NT2/D1 (cell line): Measurements from ENCODE around the gene VTCN1.

ENCODE experiments used
- DNase-seq: peaks from one replicate; pipeline ENCODE4 v3.0.0-alpha.2; 2011; ENCODE audit warnings: low read depth, low spot score
- H3K27me3 ChIP-seq: 2 replicates; pipeline ENCODE4 v1.6.0; 2011; ENCODE audit warnings: mild to moderate bottlenecking; ENCODE audit not compliant: insufficient read length, insufficient read depth
- H3K36me3 ChIP-seq: 2 replicates; pipeline ENCODE4 v1.6.1; 2011; ENCODE audit warnings: mild to moderate bottlenecking, low read length, mixed read lengths; ENCODE audit not compliant: insufficient read depth, insufficient read length
- H3K4me1 ChIP-seq: 2 replicates; pipeline ENCODE4 v1.5.1; 2011; ENCODE audit not compliant: insufficient read depth, insufficient read length
- H3K4me3 ChIP-seq: 2 replicates; pipeline ENCODE4 v1.5.1; 2011; ENCODE audit warnings: low read depth; ENCODE audit not compliant: insufficient read length
- H3K9ac ChIP-seq: 2 replicates; pipeline ENCODE4 v1.6.0; 2011; ENCODE audit warnings: low read depth; ENCODE audit not compliant: insufficient read length
- H3K9me3 ChIP-seq: 2 replicates; pipeline ENCODE4 v1.5.1; 2011; ENCODE audit warnings: mild to moderate bottlenecking, low read length; ENCODE audit not compliant: insufficient read depth
- SUZ12 ChIP-seq: IDR thresholded peaks from 2 replicates; pipeline ENCODE4 v1.6.1; 2011; ENCODE audit not compliant: insufficient read length, insufficient read depth; ENCODE audit errors: extremely low read depth
- YY1 ChIP-seq: IDR thresholded peaks from 2 replicates; pipeline ENCODE4 v1.6.1; 2011; ENCODE audit not compliant: insufficient read length, insufficient read depth
- ZNF274 ChIP-seq: IDR thresholded peaks from 2 replicates; pipeline ENCODE4 v1.6.1; 2011; ENCODE audit warnings: mild to moderate bottlenecking, low read depth, low read length

The VTCN1 gene

DNA sequence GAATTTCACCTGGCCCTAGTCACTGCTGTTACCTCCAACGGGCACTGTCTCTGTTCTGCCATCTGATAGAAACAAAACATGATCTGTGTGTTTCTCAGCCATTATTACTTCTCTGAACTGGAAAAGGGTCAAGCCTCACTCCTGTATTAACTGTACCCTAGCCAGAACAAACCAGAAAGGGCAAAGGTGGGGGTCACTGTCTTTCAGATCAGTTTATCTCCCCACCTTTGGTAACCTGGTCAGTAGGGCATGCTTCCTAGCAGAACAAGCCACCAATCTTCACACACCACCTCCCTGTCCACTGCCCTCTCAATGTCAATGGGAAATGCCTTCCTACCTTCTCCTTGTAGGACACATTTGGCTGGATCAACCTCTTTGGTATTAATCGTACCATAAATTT lies 93.0 kb downstream of the VTCN1 start:
- H3K4me3 ChIP-seq: no peak overlapping the region

DNA sequence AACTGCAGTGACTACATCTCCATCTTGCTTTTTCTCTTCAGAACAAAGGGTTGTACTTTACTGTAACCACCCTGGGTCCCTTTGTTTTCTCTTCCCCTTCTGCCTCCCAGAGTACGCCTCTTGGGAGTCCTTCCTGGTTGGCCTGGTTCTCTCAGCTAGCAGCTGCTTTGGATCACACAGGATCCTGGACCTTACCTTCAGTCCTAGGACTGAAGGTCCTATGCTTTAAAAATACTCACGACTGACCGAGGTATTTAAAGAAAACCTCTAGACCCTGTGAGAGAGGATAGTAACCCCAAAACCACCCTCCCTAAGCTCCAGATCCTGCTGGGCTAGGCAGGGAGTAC lies 94.0 kb downstream of the VTCN1 start:
- Histone ChIP-seq H3K27me3 (no peaks in the 10 kb centered on the region), H3K9ac (no peak overlapping the region), H3K9me3 (no peaks in the 10 kb centered on the region), H3K4me3 (no peak overlapping the region), H3K4me1 (peaks cover 5% of the 10 kb centered on the region), H3K36me3 (peaks cover 69% of the 10 kb centered on the region)
- no peak for DNase-seq
- no peak for TF ChIP-seq SUZ12
- no peak for TF ChIP-seq YY1
- no peak for TF ChIP-seq ZNF274

More for the DNA sequence above, 93.0 kb downstream of the VTCN1 start:
- Histone ChIP-seq H3K36me3 (peaks cover 60% of the 10 kb centered on the region), H3K9ac (no peak overlapping the region), H3K27me3 (peaks cover 4% of the 10 kb centered on the region), H3K4me1 (peaks cover 5% of the 10 kb centered on the region), H3K9me3 (no peaks in the 10 kb centered on the region)
- no peak for DNase-seq
- no peak for TF ChIP-seq YY1
- TF ChIP-seq ZNF274: no peak
- TF ChIP-seq SUZ12: no peak

DNA sequence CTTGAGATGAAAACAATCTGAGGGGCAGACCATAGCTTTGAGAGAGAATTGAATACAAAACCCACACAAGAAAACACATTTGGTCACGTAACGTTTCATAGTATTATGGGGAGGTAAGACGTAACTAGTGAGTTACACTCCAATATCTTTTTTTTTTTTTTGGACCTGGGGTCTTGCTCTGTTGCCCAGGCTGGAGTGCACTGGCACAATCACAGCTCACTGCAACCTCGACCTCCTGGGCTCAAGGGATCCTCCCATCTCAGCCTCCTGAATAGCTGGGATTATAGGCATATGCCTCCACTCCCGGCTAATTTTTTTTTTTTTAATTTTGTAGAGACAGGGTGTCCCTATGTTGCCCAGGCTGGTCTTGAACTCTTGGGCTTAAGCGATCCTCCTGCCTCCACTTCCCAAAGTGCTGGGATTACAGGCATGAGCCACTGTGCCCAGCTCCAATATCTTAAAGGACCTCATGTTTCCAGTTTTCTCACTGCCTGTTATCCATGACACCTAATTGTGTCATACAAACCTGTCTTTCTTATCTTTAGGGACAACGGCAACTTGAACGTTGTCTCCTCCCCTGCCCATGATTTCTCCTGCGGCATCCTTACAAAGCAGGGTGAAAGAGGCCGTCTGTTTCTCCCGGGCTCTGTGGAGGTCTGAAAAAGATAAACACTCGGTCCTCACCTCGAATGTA lies 94.5 kb downstream of the VTCN1 start:
- Histone ChIP-seq H3K36me3 (peaks cover 73% of the 10 kb centered on the region), H3K4me3 (no peak overlapping the region), H3K4me1 (peaks cover 5% of the 10 kb centered on the region), H3K9me3 (no peaks in the 10 kb centered on the region), H3K27me3 (no peaks in the 10 kb centered on the region), H3K9ac (no peak overlapping the region)
- TF ChIP-seq ZNF274: no peak
- no peak for TF ChIP-seq YY1
- TF ChIP-seq SUZ12: no peak
- no peak for DNase-seq

DNA sequence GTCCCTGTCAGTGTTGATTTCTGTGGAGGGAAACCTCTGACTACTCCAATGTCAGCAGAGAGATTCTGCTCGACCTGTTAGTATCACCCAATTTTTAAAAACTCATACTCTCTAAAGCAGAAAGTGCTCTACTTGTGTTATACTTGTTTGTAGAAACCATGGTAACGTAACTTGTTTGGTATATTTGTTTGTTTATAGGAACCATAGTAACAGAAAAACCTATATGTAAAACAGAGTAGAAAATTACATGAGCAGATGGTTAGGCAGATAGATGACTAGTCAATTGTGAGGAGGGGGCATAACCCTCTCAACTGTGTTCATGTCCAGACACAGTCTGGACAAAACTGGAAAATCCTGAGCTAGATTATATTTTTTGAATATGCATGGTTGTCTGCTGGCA lies 95.8 kb downstream of the VTCN1 start:
- no peak for TF ChIP-seq YY1
- TF ChIP-seq ZNF274: no peak
- TF ChIP-seq SUZ12: no peak
- no peaks in the 10 kb centered on the region for H3K4me1 ChIP-seq
- no peak for DNase-seq
- no peak overlapping the region for H3K9ac ChIP-seq
- no peak overlapping the region for H3K4me3 ChIP-seq
- peaks cover 86% of the 10 kb centered on the region for H3K36me3 ChIP-seq
- H3K9me3 ChIP-seq: no peaks in the 10 kb centered on the region
- H3K27me3 ChIP-seq: no peaks in the 10 kb centered on the region

DNA sequence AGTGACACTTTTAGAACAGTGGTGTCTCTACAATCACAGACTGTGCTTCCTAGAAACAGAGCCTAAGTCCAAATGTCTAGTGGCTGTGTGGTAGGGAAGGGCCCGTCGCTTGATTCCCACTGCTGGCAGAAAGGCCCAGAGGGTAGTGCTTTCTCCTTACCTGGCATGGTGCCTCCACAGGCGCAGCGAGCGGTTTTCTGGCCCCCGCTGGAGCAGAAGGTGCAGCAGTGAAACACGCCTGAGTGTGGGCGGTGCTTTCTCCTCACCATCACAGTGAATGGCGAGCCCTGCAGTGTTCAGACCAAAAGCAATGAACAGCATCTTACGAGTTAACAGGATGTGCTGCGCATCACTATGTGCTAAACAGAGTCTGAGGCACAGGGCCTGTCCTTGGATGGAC lies 97.5 kb downstream of the VTCN1 start:
- no peak for DNase-seq
- no peak overlapping the region for H3K9ac ChIP-seq
- TF ChIP-seq YY1 (no peak), SUZ12 (no peak), ZNF274 (no peak)
- no peaks in the 10 kb centered on the region for H3K27me3 ChIP-seq
- no peak overlapping the region for H3K4me3 ChIP-seq
- peaks cover 94% of the 10 kb centered on the region for H3K36me3 ChIP-seq
- no peaks in the 10 kb centered on the region for H3K9me3 ChIP-seq
- no peaks in the 10 kb centered on the region for H3K4me1 ChIP-seq

DNA sequence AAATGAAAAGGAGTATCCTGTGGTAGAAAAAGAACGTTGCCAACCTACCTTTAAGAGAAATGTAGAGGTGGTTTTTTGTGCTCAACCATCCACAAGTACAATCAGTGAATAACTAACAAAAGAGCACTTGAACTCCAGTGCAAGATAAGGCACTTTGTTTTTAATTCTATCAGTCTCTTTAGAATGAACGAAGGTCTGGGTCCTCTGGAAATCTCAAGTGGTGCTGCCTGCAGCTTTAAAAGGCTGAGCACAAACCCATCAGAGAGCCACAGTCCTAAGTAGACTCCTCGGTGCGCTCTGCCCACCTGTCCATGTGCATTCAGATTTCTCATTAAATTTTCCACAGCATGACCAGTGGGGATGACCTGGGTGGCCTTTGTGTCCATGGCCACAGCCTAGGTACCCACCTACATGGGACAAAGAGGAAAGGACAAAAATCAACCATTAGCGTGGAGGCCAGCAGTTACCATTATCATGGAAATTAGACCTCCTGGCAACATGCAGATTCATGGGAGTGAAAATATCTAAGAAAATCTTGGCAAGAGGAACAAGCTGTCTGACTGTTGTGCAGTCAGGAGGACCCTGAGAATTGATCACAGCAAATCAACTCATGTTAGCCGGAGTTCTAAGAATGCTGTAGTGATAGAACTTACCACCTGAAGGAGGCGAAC lies 98.5 kb downstream of the VTCN1 start:
- DNase-seq: no peak
- no peaks in the 10 kb centered on the region for H3K4me1 ChIP-seq
- H3K4me3 ChIP-seq: no peak overlapping the region
- H3K9ac ChIP-seq: no peak overlapping the region
- H3K9me3 ChIP-seq: no peaks in the 10 kb centered on the region
- TF ChIP-seq ZNF274 (no peak), SUZ12 (no peak), YY1 (no peak)
- H3K36me3 ChIP-seq: peaks cover 91% of the 10 kb centered on the region
- H3K27me3 ChIP-seq: no peaks in the 10 kb centered on the region

DNA sequence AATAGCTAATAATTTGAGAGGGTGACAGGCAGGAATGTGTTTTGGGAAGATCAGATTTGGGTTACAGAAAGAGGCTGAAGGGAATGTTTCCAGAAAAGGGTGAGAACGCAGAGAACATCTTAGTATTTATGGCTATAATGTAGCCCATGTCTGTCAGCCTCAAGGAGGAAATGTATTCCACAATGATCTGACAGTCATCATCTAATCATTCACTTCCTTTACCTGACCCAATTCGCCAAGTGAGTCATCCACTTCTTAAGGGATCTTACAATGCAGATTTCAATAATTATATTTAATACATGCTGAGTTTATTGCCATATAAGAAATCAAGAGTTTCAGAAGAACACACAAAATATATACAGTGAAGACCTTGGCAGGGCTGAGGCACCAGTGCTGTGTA lies 100.0 kb downstream of the VTCN1 start:
- H3K9me3 ChIP-seq: no peaks in the 10 kb centered on the region
- no peak overlapping the region for H3K9ac ChIP-seq
- peaks cover 91% of the 10 kb centered on the region for H3K36me3 ChIP-seq
- no peaks in the 10 kb centered on the region for H3K27me3 ChIP-seq
- DNase-seq: no peak
- H3K4me3 ChIP-seq: no peak overlapping the region
- no peaks in the 10 kb centered on the region for H3K4me1 ChIP-seq
- TF ChIP-seq SUZ12: no peak
- no peak for TF ChIP-seq ZNF274
- TF ChIP-seq YY1: no peak
